Raji (cell line): ENCODE measurements around the gene THAP7.

Source experiments
- POLR2A ChIP-seq: IDR thresholded peaks from 2 replicates; pipeline ENCODE4 v1.6.1; 2011; ENCODE audit warnings: low read depth, low read length, control low read depth; ENCODE audit not compliant: insufficient read depth

Gene THAP7

DNA sequence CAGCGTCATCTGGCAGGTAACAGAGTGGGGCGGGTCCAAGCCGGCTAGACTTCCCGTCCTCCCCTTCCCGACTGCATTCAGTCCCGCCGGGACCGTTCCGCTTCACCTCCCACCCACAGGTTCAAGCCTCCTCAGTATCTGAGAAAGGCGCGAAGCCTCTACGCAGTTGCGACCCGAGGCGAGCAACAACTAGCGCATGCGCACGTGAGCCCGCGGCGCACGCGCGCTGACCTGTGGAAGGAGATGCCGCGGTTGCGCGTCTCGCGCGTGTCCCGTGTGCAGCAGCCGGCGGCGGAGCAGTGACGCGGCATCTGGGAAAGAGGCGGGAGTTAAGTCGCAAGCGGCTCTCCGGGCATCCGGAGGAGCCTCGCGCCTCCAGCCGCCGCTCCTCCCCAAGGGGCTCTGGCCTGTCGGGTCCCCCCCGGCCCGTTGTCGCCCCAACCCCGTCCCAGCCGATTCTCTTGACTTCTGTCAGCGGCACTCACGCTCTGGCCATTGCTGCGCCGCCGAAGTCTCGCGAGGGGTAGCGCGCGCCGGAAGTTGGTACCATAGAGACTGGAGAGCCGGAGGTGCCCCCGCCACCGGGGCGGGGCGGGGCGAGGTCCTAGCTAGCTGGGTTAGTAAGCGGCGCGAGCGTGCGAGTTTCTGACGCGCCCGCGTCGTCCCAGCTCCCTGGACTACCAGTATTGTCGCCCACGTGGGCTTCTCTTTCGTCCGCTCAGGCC is at the start of gene THAP7:
TSS of gene THAP7 (minus strand) at position 518 of the 725 bp plus-strand sequence. CDS start at position 311, 207 bp downstream.
- TF ChIP-seq POLR2A, result peak; percentile 87

GRCh38 chr22:21051145-21051830 is 49.4 kb upstream of the THAP7 start:
- no peak for TF ChIP-seq POLR2A

- TF ChIP-seq POLR2A, result no peak
Measured at GRCh38 chr22:21047730-21048129, 45.8 kb upstream of the THAP7 start.

GRCh38 chr22:21047035-21047661 is 45.2 kb upstream of the THAP7 start:
- TF ChIP-seq POLR2A, result no peak

GRCh38 chr22:21045585-21046294 is 43.8 kb upstream of the THAP7 start, which contains the start of gene LRRC74B:
LRRC74B (plus strand) TSS chr22:21045946; CDS start chr22:21045987, 41 bp downstream.
- no peak for TF ChIP-seq POLR2A

GRCh38 chr22:21044931-21045584 is 43.1 kb upstream of the THAP7 start:
- TF ChIP-seq POLR2A, result no peak

GRCh38 chr22:21043860-21044535 is 42.1 kb upstream of the THAP7 start:
- TF ChIP-seq POLR2A, result no peak

DNA sequence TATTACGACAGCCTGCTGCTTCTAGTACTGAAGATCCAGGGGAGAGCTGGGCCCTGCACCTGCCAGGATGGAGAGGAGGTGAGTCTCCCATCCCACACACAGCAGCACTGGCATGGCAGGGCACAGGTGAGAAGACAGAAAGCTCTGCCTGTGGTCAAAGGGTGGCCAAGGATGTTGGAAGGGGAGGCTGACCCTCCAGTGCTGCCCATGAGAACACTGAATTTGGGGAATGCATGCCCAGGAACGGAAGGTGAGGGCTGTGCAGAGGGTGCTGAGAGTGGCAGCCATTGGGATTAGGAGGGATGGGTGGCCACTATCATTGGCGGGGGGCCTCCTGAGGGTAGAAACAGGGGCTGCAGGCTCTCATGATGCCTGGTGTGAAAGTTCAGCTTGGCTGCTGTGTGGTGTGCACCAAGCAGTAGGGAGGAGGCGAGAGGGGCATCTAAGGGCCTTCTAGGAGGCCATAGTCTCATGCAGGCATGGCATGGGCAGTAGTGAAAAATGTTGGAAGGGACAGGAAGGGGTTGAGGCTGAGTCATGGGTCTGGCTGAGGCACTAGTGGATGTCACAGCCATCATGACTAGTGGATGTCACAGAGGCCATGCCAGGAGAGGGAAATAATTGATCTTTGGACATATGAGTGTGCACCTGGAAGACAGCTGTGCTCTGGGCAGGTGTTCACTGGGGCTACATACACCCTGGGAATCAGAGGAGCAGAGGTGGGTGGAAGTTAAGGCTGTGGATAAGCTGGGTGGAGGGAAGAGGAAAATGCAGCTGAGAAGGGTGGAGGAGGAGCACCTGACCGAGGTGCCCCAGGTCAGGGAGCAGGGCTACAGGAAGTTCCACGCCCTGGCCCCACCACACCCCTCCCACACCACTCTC is 41.3 kb upstream of the THAP7 start:
- TF ChIP-seq POLR2A, result no peak

DNA sequence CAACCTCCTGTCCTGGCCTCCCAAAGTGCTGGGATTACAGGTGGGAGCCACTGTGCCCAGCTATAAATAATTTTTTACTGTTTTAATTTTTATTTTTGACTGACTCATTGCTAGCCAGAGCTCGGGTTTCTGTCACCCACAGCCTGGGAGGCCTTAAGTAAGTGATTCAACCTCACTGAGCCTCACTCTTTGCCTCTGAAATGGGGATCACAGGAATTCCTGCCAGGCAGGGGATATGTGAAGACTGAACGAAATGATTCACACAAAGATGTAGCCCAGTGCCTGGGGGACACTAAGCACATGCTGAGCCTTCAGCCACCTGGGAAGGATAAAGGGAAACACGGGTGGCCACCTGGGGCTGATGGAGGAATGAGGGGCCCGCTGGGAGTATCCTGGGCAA is 40.0 kb upstream of the THAP7 start:
- no peak for TF ChIP-seq POLR2A

DNA sequence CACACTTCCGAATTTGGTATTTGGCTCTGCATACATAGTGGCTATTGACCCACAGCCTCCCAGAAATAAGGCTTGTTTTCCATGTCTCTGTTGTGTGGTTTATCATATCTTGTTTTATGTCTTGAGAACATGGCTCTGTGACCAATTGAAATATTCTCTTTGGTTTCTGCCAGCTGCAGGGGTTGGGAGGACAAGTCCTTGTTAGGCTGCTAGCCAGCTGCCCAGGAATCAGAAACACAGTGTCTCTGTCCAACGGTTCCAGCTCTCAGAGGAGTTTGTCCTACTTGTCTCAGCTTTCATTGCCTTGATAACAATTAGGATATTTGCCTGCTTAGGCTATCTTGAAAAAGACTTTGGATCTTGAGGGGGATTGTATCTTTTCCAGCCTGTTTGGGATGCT is 36.5 kb upstream of the THAP7 start:
- TF ChIP-seq POLR2A, result no peak

DNA sequence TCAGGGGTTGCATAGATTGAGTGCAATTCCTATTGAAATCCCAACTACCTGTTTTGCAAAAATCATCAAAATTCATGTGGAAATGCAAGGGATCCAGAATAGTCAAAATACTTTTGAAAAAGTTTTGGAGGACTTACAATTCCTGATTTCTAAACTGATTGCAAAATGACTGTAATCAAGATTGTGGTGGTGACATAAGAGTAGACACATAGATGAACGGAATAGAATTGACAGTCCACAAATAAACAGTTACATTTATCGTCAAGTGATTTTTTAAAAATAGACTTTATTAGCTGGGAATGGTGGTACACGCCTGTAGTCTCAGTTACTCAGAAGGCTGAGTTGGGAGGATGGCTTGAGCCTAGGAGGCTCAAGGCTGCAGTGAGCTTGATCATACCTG is 33.1 kb upstream of the THAP7 start:
- TF ChIP-seq POLR2A, result no peak

- no peak for TF ChIP-seq POLR2A
Measured at GRCh38 chr22:21033895-21034294, 32.0 kb upstream of the THAP7 start.

- TF ChIP-seq POLR2A, result no peak
Measured at GRCh38 chr22:21032868-21033688, 31.2 kb upstream of the THAP7 start.
